GM19351 (cell line): ENCODE data around the gene TMC4.
"Not testable (repeated sequence)": the region's sequence is repeated elsewhere in the genome, so short reads cannot be mapped to it uniquely, and the experiment has no call there.

Experiments used
- ATAC-seq: cut with Tn5 transposase; IDR thresholded peaks from one replicate; pipeline ENCODE4 v1.9.1; 2021; ENCODE audit warnings: mild to moderate bottlenecking, moderate library complexity; ENCODE audit not compliant: unreplicated experiment

The TMC4 gene, protein sequence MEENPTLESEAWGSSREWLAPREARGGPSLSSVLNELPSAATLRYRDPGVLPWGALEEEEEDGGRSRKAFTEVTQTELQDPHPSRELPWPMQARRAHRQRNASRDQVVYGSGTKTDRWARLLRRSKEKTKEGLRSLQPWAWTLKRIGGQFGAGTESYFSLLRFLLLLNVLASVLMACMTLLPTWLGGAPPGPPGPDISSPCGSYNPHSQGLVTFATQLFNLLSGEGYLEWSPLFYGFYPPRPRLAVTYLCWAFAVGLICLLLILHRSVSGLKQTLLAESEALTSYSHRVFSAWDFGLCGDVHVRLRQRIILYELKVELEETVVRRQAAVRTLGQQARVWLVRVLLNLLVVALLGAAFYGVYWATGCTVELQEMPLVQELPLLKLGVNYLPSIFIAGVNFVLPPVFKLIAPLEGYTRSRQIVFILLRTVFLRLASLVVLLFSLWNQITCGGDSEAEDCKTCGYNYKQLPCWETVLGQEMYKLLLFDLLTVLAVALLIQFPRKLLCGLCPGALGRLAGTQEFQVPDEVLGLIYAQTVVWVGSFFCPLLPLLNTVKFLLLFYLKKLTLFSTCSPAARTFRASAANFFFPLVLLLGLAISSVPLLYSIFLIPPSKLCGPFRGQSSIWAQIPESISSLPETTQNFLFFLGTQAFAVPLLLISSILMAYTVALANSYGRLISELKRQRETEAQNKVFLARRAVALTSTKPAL

DNA sequence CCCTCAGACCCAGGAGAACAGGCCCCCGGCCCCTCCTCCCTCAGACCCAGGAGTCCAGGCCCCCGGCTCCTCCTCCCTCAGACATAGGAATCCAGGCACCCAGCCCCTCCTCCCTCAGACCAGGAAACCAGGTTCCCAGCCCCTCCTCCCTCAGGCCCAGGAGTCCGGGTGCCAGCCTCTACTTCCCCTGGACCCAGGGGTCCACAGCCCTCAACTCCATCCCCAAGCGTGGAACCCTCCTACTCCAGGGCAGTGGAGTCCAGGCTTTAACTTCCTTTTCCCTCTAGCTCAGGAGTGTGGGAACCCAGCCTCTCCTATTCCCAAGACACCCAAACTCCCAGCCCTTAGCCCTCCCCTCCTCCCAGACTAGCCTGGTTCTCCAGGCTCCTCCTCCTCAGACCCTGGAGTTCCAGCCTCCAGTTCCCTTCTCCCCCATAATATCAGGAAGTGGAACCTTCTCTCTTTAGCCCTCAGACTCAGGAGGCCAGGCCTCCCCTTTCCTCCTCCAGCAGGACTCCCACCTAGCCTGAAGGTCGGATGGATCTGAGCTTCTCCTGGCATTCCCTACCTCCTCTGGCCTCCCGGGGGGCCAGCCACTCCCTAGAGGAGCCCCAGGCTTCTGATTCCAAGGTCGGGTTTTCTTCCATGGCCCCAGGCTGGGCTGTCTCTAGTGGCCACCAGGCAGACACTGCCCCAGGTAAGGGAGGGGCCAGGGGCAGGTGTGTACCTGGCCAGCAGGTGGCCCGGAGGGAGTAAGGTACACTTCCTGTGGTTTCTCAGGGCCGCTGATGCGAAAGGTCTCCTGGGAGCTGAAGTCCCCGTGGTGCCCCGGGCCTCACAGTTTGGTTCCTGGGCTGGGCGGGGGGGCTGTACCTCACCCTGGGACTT, at the start of gene TMC4:
TMC4 (minus strand) TSS at position 690 of the 888 bp plus-strand sequence; CDS start at position 647, 43 bp downstream.
- no peak for ATAC-seq

DNA sequence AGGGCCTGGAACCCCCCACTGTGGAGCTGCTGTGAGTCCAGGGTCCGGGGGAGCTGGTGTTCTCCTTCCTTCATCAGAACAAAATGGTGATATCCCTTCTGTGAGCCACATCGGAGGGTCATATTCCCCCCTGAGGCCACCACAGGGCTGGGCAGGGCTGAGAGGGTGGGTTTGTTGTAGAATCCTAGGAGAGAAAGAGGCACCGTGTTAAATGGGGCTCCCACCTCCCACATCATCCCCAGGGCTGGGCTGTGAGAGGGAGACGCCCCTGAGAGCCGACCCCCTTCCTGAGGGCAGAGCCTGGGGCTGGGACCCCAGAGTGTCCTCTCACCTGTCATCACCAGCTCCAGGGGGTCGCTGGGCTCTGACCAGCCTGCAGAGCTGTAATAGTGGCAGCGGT, 49.0 kb upstream of the TMC4 start:
- not testable (repeated sequence) for ATAC-seq

DNA sequence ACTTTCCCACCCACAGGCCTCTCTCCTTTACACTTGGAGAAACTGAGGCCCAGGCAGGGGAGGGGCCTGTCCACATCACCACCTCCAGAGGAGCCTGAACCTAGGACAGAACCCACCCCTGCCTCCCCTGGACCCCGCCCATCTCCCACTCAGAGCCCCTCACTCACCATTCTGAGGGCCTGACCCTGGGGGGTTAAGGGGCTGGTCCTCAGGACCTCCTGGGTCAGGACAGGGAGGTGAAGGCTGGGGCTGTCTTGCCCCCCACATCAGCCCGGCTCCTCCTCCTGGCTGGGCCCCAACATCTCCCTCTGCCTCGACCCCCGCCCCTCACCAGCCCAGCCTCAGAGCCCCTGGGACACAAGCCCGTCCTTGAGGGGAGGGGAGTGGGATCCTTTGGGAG, 46.7 kb upstream of the TMC4 start:
- not testable (repeated sequence) for ATAC-seq

DNA sequence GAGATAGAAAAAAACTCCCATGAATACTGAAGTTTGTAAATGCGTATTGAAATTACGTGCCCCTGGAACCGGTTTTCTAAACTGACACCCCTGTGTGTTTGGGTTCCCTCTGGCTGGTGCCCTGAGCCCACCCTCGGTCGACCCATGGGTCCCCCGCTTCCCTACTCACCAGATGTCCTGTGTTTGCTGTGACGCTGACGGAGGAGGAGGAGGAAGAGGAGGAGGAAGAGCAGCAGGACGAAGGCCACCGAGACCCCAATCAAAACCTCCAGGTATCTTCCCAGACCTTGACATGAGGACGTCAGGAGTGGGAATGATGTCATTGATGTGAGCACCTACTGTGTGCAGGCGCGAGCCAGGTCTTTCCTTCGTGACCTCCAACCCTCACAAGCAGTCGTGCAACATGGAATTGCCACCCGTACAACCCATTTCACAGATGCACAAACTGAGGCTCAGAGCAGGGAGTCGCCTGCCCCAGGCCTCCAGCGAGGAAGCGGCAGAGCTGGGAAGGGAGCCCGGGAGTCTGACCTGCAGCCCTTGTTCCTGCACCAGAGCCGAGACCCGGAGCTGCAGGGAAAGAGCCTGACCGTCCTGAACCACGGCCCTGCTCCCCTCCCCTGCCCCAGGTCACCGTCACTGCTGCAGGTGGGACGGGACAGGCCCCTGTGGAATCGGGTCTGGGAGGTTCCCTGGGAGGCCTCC, 46.2 kb upstream of the TMC4 start:
- ATAC-seq = no peak

DNA sequence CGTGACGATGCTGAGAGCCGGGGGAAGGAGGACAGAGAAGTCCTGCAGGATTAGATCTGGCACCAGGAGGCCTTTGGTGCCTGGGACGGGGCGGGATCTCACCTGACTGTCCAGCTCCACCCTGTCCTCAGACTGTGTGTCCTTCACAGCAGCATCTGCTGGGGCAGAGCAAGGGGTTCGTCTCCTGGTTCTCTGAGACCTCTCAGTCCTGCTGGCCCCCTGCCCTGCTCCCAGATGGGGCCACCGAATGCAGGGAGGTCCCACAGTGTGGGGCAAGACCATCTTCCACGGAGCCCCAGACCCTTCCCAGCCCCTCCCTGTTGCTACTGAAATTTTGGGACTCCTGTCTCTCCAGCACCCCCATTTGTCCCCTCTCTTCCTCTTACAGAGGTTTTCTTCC, 45.3 kb upstream of the TMC4 start:
- no peak for ATAC-seq

DNA sequence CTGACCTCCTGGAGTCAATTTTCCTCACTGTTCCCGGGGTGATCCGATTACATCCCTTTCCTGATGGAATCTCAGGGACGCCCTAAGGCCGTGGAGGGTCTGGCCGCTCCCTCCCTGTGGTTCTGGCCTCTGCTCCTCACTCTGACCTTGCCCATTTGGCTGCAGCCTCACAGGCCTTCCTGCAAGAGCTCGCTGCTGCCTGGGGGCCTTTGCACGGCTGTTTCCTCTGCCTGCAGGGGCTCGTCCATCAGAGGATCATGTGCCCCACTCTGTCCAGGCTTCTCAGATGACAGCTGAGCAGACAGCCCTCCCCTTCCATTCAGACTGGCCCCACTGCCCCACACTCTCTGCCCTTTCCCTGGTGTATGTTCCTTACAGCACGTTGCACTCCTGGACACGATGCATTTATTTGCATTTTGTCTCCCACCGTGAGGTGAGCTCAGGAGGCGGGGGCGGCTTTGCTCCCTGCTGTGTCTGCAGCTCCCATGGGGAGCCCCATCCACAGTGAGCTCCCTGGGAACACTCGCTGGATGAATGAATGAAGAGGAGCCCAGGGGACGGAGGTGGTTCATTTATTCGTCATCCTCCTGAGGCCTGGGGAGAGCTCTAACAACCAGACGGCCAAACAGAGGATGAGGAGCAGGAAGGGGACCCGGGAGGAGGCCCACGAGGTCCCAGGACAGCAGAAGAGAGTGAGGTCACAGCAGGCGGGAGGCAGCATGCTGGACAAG, 44.7 kb upstream of the TMC4 start:
- not testable (repeated sequence) for ATAC-seq

DNA sequence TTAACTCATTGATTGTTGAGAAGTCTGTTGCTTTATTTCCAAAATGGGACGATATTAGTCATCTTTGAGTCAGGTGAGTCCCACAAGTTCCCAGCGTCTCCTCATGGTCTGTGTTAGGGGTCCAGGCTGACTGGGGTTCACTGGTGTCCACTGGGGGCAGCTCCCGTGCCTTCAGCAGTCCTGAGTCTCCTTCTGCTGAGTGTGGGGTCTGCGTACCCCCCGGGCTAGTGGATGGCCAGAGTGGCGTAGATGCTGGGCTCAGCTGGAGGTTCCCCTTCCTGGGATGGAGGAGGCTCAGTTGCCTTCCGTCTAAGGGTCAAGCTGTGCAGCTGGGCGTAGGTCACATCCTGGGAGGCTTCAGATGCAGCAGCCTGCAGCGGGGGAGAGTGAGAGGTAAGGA, 43.9 kb upstream of the TMC4 start:
- no peak for ATAC-seq

DNA sequence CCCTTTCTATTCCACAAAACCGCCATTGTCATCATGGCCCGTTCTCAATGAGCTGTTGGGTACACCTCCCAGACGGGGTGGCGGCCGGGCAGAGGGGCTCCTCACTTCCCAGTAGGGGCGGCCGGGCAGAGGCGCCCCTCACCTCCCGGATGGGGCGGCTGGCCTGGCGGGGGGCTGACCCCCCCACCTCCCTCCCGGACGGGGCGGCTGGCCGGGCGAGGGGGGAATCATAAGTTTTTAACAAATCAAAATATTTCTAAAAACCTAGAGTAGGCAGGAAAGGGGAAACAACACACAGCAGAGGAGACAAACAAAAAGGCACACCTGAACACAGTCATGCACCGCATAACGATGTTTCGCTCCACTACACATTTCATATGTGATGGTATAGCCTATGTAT, 41.8 kb upstream of the TMC4 start:
- ATAC-seq = not testable (repeated sequence)

DNA sequence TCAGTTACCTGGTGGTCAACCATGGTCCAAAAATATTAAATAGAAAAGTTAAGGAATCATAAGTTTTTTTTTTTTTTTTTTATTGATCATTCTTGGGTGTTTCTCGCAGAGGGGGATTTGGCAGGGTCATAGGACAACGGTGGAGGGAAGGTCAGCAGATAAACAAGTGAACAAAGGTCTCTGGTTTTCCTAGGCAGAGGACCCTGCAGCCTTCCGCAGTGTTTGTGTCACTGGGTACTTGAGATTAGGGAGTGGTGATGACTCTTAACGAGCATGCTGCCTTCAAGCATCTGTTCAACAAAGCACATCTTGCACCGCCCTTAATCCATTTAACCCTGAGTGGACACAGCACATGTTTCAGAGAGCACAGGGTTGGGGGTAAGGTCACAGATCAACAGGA, 41.3 kb upstream of the TMC4 start:
- ATAC-seq = not testable (repeated sequence)

DNA sequence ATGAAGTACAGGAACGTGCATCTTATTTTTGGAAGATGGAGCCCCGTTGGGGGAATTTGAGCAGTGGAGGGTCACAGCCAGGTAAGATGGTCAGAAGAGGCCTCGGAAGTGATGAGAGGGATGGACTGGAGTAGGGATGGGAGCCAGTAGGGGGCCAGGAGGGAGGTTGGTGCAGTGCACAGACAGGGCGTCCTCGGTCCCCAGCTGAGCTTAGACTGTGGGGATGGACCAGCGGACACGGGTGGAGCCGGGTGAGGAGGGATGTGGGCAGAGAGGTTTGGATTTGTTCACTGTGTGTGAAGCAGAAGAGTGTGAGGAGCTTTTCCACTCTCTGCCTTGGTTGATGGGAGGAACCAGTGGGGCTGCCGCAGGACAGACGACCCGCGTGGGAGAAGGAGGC, 38.3 kb upstream of the TMC4 start:
- ATAC-seq = no peak

DNA sequence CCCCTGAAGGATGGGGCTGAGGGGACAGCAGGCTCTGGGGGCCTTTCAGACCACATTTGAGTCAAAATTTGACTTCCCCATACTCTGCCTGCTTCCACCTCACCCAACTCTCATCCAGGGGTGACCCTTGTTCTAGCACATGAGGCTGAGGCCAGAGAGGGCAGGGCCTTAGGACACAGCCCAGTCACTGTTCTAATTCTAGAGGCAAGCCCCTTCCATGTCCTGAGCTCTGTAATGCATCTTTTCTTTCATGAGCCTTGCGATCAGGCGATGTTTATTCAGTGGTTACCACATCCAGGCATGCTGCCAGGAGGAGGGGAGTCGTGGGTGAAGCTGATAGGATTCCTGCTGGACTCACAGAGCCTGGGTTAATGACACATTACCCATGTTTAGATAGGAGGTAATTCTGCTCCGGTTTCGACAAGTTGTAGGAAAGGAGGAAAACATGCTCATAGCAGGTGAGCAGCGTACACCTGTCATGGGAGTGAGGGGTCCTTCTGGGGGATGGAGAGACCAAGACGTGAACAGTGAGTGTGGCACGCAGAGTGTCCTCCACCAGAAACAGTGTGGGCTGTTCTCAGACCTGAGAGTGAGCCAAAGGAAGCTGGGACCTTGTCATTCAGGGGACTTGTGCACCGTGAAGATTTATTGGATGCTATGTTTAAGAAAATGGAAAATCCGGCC, 37.0 kb upstream of the TMC4 start:
- ATAC-seq = no peak

DNA sequence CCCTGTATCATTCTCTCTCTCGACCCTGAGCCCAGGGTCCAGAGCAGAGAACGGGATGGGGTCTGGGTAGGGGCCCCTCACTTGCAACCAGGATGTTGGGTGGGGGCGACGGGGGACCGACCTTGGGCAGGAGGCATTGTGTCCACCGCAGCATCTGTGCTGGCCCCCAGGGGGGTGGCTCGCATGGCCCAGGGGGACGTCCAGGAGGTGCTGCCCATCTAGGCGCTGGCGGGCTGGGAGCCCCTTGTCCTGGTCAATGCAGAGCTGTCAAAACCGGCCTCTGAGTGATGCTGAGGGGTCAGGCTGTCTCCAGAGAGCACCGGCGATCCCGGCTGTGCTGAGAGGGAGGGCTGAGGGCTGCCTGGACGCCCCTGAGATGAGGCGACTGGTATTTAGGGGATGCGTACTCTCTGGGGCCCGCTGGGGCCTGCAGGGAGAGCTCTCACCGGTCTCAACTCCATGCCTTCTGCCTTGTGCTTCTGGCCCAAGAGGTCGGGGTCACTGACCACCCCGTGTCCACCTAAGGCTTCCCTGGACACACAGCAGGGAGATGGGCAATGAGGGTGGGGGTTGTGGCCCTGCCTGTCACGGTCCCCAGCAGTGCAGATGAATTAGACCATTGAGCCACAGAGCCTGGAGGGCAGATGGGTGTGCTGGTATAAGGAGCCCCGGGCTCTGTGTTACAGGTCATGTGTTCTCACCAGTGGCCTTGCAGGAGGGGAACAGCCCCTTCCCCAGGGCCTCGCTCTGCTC, 36.3 kb upstream of the TMC4 start:
- ATAC-seq = no peak

DNA sequence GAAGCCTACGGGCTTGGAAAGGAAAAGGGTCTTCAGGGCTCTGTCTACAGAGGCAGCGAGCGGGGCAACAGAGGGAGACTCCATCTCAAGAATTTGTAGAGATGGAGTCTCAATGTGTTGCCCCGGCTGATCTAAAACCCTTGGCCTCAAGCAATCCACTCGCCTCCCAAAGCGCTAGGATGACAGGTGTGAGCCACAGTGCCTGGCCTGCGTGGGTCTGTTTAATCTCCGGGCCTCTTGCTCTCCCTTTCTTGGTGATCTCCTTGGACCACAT, 35.8 kb upstream of the TMC4 start:
- ATAC-seq = no peak

DNA sequence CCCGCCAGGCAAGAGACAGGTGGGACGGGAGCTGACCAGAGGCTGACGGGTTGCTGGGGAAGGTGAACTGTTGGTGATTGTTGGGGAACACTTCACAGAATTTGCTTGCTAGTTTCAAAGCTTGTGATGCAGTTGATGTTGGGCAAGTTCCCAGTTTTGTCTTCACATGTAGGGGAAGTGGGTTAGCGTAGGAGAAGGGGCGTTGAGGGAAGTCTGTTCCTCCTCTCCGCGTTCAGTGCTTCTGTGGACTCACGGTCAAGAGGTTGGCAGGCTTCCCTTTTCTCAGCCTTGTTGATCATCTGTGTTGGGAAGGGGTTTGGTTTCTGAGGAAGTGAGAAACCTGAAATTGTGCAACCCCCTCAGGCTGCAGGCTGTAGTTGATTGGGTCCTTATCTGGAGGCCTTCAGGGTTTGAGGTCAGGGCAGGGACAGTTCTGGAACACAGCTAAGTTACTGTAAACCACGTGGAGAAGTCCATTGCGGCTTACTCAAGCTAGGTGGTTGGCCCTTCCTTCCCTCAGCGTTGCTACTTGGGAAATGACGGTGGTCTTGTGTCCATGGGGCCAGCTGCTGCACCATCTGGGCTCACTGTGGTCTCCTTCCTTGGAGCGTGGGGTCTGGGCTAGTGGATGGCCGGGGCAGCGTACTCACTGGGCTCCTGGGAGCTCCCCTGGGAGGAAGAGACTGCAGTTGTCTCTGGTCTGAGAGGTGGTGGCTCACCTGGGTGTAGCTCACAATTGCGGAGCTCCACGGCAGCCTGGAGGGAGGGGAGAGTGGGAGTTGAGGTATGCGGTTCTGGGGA, 35.2 kb upstream of the TMC4 start:
- peak; percentile 54 for ATAC-seq

DNA sequence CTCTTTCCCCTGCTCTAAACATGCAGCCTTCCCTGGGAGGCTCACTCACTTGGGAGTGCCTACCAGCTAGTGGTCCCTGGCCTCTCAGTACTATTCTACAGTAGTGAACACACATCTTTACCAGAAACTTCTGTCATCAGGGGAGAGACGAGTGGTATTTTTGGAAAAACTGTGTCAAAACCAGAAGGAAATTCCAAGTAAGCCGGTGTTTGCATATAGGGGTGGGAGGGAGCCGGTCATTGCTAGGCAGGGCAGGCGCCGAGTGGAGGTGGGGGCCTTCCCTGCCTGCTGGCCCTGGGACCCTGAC, 34.7 kb upstream of the TMC4 start:
- no peak for ATAC-seq

DNA sequence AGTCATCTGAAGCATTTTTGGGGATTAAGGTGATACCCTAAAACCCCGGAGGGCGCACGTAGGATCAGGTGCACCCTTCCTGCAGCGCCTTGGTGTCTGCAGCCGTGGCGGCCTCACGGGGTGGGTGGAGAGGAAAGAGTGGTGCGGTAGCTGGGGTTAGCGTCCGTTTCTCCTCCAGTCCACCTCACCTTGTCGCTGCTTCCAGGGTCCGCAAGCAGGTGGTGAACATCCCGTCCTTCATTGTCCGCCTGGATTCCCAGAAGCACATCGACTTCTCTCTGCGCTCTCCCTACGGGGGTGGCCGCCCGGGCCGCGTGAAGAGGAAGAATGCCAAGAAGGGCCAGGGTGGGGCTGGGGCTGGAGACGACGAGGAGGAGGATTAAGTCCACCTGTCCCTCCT, 34.2 kb upstream of the TMC4 start:
- not testable (repeated sequence) for ATAC-seq

DNA sequence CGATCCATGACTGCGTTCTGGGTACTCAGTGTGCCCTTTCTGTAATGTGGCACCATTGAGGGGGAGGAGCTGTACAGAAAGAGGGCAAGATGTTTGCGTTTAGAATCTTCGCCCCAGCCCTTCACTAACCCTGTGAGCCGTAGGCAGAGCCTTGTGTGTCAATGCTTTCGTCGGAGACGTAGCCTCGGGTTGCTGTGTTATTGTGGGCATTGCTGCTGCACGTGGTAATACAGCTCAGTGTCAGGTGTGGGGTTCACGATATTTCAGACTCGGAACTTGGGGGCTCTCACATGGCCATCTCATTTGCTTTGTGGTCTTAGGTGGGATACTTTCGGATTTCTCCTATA, 33.8 kb upstream of the TMC4 start:
- ATAC-seq = no peak

DNA sequence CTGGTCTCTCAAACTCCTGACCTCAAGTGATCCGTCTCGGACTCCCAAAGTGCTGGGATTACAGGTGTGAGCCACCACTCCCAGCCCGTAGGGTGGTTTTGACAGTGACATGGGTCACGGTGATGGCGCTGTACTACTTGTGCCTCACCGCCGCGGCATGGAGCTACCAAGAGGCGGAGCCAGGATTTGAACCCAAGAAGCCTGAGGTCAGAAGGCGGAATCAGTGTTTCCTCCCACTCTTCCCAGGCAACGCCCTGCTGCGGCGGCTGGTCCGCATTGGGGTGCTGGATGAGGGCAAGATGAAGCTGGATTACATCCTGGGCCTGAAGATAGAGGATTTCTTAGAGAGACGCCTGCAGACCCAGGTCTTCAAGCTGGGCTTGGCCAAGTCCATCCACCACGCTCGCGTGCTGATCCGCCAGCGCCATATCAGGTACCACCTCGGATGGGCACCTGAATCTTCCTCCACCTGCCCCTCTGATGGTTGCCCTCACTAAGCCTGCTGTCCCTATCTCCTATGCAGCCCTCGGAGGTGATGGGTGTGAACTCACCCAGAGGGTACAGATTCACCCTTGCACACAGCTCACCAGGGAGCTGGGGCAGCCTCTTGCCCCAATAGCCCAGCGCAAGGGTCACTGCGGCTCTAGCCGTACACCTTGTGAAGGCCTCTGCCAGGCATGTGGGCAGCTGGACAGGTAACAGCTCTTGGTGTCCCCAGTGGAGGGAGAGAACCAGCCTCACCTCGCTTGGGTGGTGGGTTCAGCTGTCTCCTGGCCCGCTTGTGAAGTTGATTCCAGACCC, 33.3 kb upstream of the TMC4 start:
- ATAC-seq = no peak
